H1 (cell line): ENCODE data around the gene NPC2. TPM values are rescaled to one million over a fixed set of nuclear protein-coding genes. Genes with fewer than 3 reads are reported as not detected.
A peak's percentile ranks its signal among the peaks of the same experiment; 100 is the strongest.

ENCODE experiments used
- CTCF ChIA-PET: fragments of 300-600 bp; sonication (Branson Sonifier 250); formaldehyde crosslinking; loops from one replicate; lab custom pipeline; 2021; ENCODE audit not compliant: partially characterized antibody; lab: Charles Lee
- POLR2A ChIA-PET: fragments of 300-600 bp; sonication (Branson Sonifier 250); formaldehyde crosslinking; loops from one replicate; lab custom pipeline; 2021; ENCODE audit warnings: inconsistent platforms; ENCODE audit not compliant: partially characterized antibody; lab: Charles Lee
- DNase-seq, 2 experiments: peaks; one replicate each; pipeline versions ENCODE4 v3.0.0 to v3.0.0-alpha.2; 2010 to 2022; ENCODE audit warnings: low spot score in 2 of 2, low read depth in 1 of 2, mixed read lengths in 1 of 2
- FAIRE-seq: peaks from 2 replicates; lab custom pipeline; 2011; peaks lifted over from hg19 to GRCh38; lab: Jason Lieb, UNC
- H2AFZ ChIP-seq: 2 replicates; pipeline ENCODE4 v1.8.1; 2012; ENCODE audit warnings: low read length, inconsistent platforms
- H2AK5ac ChIP-seq: 2 replicates; pipeline ENCODE4 v1.6.1; 2013; ENCODE audit warnings: low read depth, low read length
- H2BK120ac ChIP-seq: replicated peaks from 2 replicates; pipeline ENCODE3; 2013; ENCODE audit warnings: low read depth, low read length, inconsistent platforms
- H2BK12ac ChIP-seq: 2 replicates; pipeline ENCODE4 v1.6.1; 2013; ENCODE audit warnings: low read depth, low read length
- H2BK15ac ChIP-seq: 2 replicates; pipeline ENCODE4 v1.6.1; 2013; ENCODE audit warnings: low read length
- H2BK20ac ChIP-seq: 2 replicates; pipeline ENCODE4 v1.6.1; 2013; ENCODE audit warnings: low read length
- H2BK5ac ChIP-seq: 2 replicates; pipeline ENCODE4 v1.6.1; 2013; ENCODE audit warnings: low read depth, low read length
- H3K14ac ChIP-seq: 2 replicates; pipeline ENCODE4 v1.6.1; 2013; ENCODE audit warnings: inconsistent platforms; ENCODE audit not compliant: insufficient read length
- H3K18ac ChIP-seq: 2 replicates; pipeline ENCODE4 v1.6.1; 2013; ENCODE audit warnings: low read length; ENCODE audit errors: extremely low read depth
- H3K23ac ChIP-seq: 2 replicates; pipeline ENCODE4 v1.6.1; 2013; ENCODE audit warnings: inconsistent platforms; ENCODE audit not compliant: insufficient read length
- H3K23me2 ChIP-seq: 2 replicates; pipeline ENCODE4 v1.6.1; 2013; ENCODE audit warnings: low read depth, low read length
- H3K27ac ChIP-seq: 2 replicates; pipeline ENCODE4 v1.6.1; 2011; ENCODE audit warnings: low read depth, low read length, inconsistent platforms
- H3K27me3 ChIP-seq, 4 experiments: replicated peaks in 1 of 4; 1 replicate in 1 of 4; 2 replicates in 3 of 4; pipeline versions ENCODE4 v1.6.1 to v1.8.1; 2011 to 2013; ENCODE audit warnings: low read length in 3 of 4, mild to moderate bottlenecking in 3 of 4, inconsistent platforms in 2 of 4, mixed read lengths in 2 of 4, moderate library complexity in 1 of 4; ENCODE audit not compliant: control insufficient read depth in 3 of 4, insufficient read depth in 3 of 4; ENCODE audit errors: extremely low read depth in 1 of 4
- H3K36me3 ChIP-seq, 4 experiments: 2 replicates each; pipeline versions ENCODE4 v1.6.1 to v1.8.1; 2011 to 2013; ENCODE audit warnings: mild to moderate bottlenecking in 4 of 4, low read length in 3 of 4, moderate library complexity in 2 of 4, control low read depth in 1 of 4, inconsistent platforms in 1 of 4; ENCODE audit not compliant: insufficient read depth in 4 of 4, control insufficient read depth in 2 of 4
- H3K4ac ChIP-seq: replicated peaks from 2 replicates; pipeline ENCODE3; 2013; ENCODE audit warnings: low read length, low read depth, mixed read lengths, inconsistent platforms; ENCODE audit not compliant: insufficient read length
- H3K4me1 ChIP-seq, 4 experiments: replicated peaks in 1 of 4; 1 replicate in 1 of 4; 2 replicates in 3 of 4; pipeline versions ENCODE4 v1.6.1 to v1.8.1; 2011 to 2013; ENCODE audit warnings: low read length in 3 of 4, inconsistent platforms in 2 of 4, mixed read lengths in 1 of 4; ENCODE audit not compliant: insufficient read depth in 4 of 4, control insufficient read depth in 3 of 4
- H3K4me2 ChIP-seq, 2 experiments: 2 replicates each; pipeline versions ENCODE4 v1.6.1 to v1.8.1; 2011 to 2013; ENCODE audit warnings: low read depth in 2 of 2, low read length in 2 of 2, control low read depth in 1 of 2, inconsistent platforms in 1 of 2, mild to moderate bottlenecking in 1 of 2; ENCODE audit not compliant: insufficient read depth in 1 of 2
- H3K4me3 ChIP-seq, 4 experiments: fragments of 200-600, 300-600 bp in 1 of 4; sonication (generic), shearing (Covaris generic), sonication (Bioruptor Twin) in 1 of 4; 2 replicates each; pipeline versions ENCODE4 v1.5.1 to v1.8.1; 2011 to 2016; ENCODE audit warnings: low read length in 4 of 4, low read depth in 3 of 4, control low read depth in 2 of 4, inconsistent platforms in 2 of 4, mild to moderate bottlenecking in 2 of 4, mixed read lengths in 1 of 4, moderate library complexity in 1 of 4; ENCODE audit not compliant: insufficient read depth in 2 of 4; ENCODE audit errors: extremely low read depth in 1 of 4
- H3K56ac ChIP-seq: replicated peaks from 2 replicates; pipeline ENCODE3; 2013; ENCODE audit warnings: low read depth, mild to moderate bottlenecking, mixed read lengths, low read length, inconsistent platforms; ENCODE audit not compliant: insufficient read length
- H3K79me1 ChIP-seq: 2 replicates; pipeline ENCODE4 v1.6.1; 2013; ENCODE audit warnings: low read depth, low read length, control low read depth
- H3K79me2 ChIP-seq, 2 experiments: 2 replicates each; pipeline versions ENCODE4 v1.6.1 to v1.8.1; 2012 to 2013; ENCODE audit warnings: low read length in 2 of 2, mild to moderate bottlenecking in 2 of 2, inconsistent platforms in 1 of 2; ENCODE audit not compliant: insufficient read depth in 2 of 2, control insufficient read depth in 1 of 2
- H3K9ac ChIP-seq, 4 experiments: replicated peaks in 1 of 4; 1 replicate in 1 of 4; 2 replicates in 3 of 4; pipeline versions ENCODE4 v1.6.1 to v1.8.1; 2011 to 2013; ENCODE audit warnings: low read depth in 3 of 4, low read length in 3 of 4, control low read depth in 2 of 4, mild to moderate bottlenecking in 2 of 4, moderate library complexity in 2 of 4, inconsistent platforms in 1 of 4; ENCODE audit errors: extremely low read depth in 1 of 4
- H3K9me3 ChIP-seq, 2 experiments: 2 replicates each; pipeline versions ENCODE4 v1.6.1 to v1.8.1; 2012 to 2013; ENCODE audit warnings: mild to moderate bottlenecking in 2 of 2, moderate library complexity in 2 of 2, control low read depth in 1 of 2, inconsistent platforms in 1 of 2, low read depth in 1 of 2, low read length in 1 of 2, mixed read lengths in 1 of 2; ENCODE audit not compliant: insufficient read depth in 2 of 2
- H4K20me1 ChIP-seq, 2 experiments: replicated peaks in 1 of 2; 2 replicates each; pipeline versions ENCODE3 to v1.8.1; 2011 to 2013; ENCODE audit warnings: inconsistent platforms in 2 of 2, low read length in 2 of 2, mild to moderate bottlenecking in 1 of 2; ENCODE audit not compliant: insufficient read depth in 2 of 2, control insufficient read depth in 1 of 2
- H4K5ac ChIP-seq: 2 replicates; pipeline ENCODE4 v1.6.1; 2013; ENCODE audit warnings: low read length, low read depth, mixed read lengths, inconsistent platforms; ENCODE audit not compliant: insufficient read length
- H4K8ac ChIP-seq: 2 replicates; pipeline ENCODE4 v1.8.0; 2013; ENCODE audit warnings: mild to moderate bottlenecking, moderate library complexity, low read length, inconsistent platforms; ENCODE audit not compliant: insufficient read depth; ENCODE audit errors: extremely low read depth
- H4K91ac ChIP-seq: replicated peaks from 2 replicates; pipeline ENCODE3; 2013; ENCODE audit warnings: low read length, mixed read lengths, inconsistent platforms; ENCODE audit not compliant: insufficient read length
- BRCA1 ChIP-seq: IDR thresholded peaks from 2 replicates; pipeline ENCODE4 v1.6.1; 2012; ENCODE audit warnings: low read depth, low read length, improper control_type of control experiment
- CBX8 ChIP-seq: fragments of 300-800, 300-1000 bp; sonication (generic); IDR thresholded peaks from 2 replicates; pipeline ENCODE4 v1.7.1; 2016; ENCODE audit warnings: low read depth, low read length, borderline replicate concordance
- EGR1 ChIP-seq: IDR thresholded peaks from 2 replicates; pipeline ENCODE4 v1.6.1; 2011; ENCODE audit warnings: low read depth, low read length, borderline replicate concordance
- POLR2AphosphoS5 ChIP-seq: IDR thresholded peaks from 2 replicates; pipeline ENCODE4 v1.6.1; 2011; ENCODE audit warnings: low read depth, low read length
- RFX5 ChIP-seq: IDR thresholded peaks from 2 replicates; pipeline ENCODE4 v1.6.1; 2011; ENCODE audit warnings: low read depth, low read length, improper control_type of control experiment, borderline replicate concordance
- SIX5 ChIP-seq: IDR thresholded peaks from 2 replicates; pipeline ENCODE4 v1.6.1; 2011; ENCODE audit warnings: mild to moderate bottlenecking, low read depth, low read length
- SRF ChIP-seq: IDR thresholded peaks from 2 replicates; pipeline ENCODE4 v1.6.1; 2011; ENCODE audit warnings: mild to moderate bottlenecking, low read depth, low read length, moderate library complexity
- TAF7 ChIP-seq: optimal IDR thresholded peaks from 2 replicates; pipeline ENCODE3; 2011; ENCODE audit warnings: low read depth, mild to moderate bottlenecking, inconsistent platforms, low read length, moderate library complexity, borderline replicate concordance
- WGBS, 2 experiments: shearing (Covaris generic) in 1 of 2; methylation state at CpG; one replicate each; pipeline versions ENCODE4 v1.1.6 to v1.1.7; 2013 to 2015; ENCODE audit warnings: low lambda C conversion rate in 2 of 2, mixed read lengths in 2 of 2, inconsistent platforms in 1 of 2, low coverage in 1 of 2, missing lambda C conversion rate in 1 of 2; ENCODE audit not compliant: insufficient replicate concordance in 2 of 2, insufficient coverage in 1 of 2, insufficient read length in 1 of 2; ENCODE audit errors: extremely low coverage in 1 of 2, missing lambda C conversion rate in 1 of 2; 5-methylcytosine and 5-hydroxymethylcytosine counted together
- polyA plus RNA-seq, 7 experiments: library from polyadenylated mRNA; depleted of rRNA in 3 of 7; stranded (reverse) in 5 of 7; unstranded in 2 of 7; fragments of >200 nt in 5 of 7; fragments of 200-250 nt in 2 of 7; gene quantifications; 1 replicate in 5 of 7; 2 replicates in 1 of 7; 4 replicates in 1 of 7; pipeline versions ENCODE4 v1.2.1 to v1.2.3, GENCODE V29; 2011 to 2013; ENCODE audit warnings: missing spikeins in 2 of 7, mixed read lengths in 2 of 7
- total RNA-seq: library from RNA; stranded (reverse); fragmentation: NEBNext Ultra II Directional; extraction: Animal tissue kit (Norgen Biotek cat#: 25700); gene quantifications from 2 replicates; pipeline ENCODE4 v1.2.1, GENCODE V29; 2021

Gene NPC2
- total and polyA plus RNA-seq, 2 of the 8 experiments (the other 6 are each of a cell fraction or from before 2014, with no cell fraction given) = 178 to 258 TPM

DNA sequence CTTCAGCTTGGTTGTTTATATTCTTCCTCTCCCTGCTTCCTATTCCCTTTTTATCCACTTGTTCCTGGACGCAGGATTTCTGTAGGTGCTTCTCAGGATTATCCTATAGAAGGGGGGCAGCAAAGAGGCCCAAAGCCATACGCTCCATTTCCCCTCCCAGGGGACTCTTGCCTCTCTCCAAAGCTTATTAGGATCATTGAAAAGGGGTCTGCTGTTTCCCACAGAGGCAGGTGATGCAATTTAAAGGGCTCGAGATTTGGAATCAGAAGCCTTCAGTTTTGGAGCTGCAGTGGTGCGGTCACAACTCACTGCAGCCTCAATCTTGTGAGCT is 35.6 kb downstream of the NPC2 start:
- no peaks in the 10 kb centered on the region for H3K79me1 ChIP-seq
- H3K9ac ChIP-seq = no peak overlapping the region
- H3K36me3 ChIP-seq = 0 out of 8 replicates have a peak, but pooled peaks cover 0 to 4% (median 0%) of the 10 kb centered on the region in 4 experiments
- no peaks in the 10 kb centered on the region for H3K79me2 ChIP-seq
- H2BK5ac ChIP-seq = no peak overlapping the region
- no peak overlapping the region for H3K4me2 ChIP-seq
- no peaks in the 10 kb centered on the region for H3K23me2 ChIP-seq
- H3K23ac ChIP-seq = no peak overlapping the region
- H3K4me3 ChIP-seq = no peak overlapping the region
- CTCF ChIA-PET = interaction anchor here (0.6 to 18.2 kb wide), 21 partner anchors 9 to 164 kb away, joined by 3 to 181 read pairs (median 4); partner anchors contain the start of genes ISCA2 and NPC2
- no peak overlapping the region for H3K56ac ChIP-seq
- H4K91ac ChIP-seq = no peak overlapping the region
- no peak overlapping the region for H3K4ac ChIP-seq
- POLR2A ChIA-PET = interaction anchor here (1.2 to 1.5 kb wide), 4 partner anchors 17 to 108 kb away, joined by 4 to 5 read pairs (median 4); no protein-coding TSS in a partner anchor
- H4K8ac ChIP-seq = no peak overlapping the region
- peaks cover 0 to 5% of the 10 kb centered on the region in 2 experiments; a peak in 3 of 4 replicates for H3K9me3 ChIP-seq
- no peak overlapping the region for H2BK15ac ChIP-seq
- TF ChIP-seq RFX5 (no peak), SIX5 (no peak), SRF (no peak), POLR2AphosphoS5 (no peak), BRCA1 (no peak), EGR1 (no peak), CBX8 (no peak), TAF7 (no peak)
- TF ChIP-seq, all 59 proteins: peak for 0
- WGBS, 2 experiments = 72% methylated on average over 4 of the region's 4 CpGs; no CpG with 5 or more reads in 1 of the 2 experiments
- H4K5ac ChIP-seq = no peak overlapping the region
- H3K18ac ChIP-seq = no peak overlapping the region
- H4K20me1 ChIP-seq = no peaks in the 10 kb centered on the region
- DNase-seq (no peak), FAIRE-seq (no peak)
- no peak overlapping the region for H2AFZ ChIP-seq
- no peak overlapping the region for H2BK120ac ChIP-seq
- H2AK5ac ChIP-seq = no peak overlapping the region
- no peak overlapping the region for H2BK20ac ChIP-seq
- H2BK12ac ChIP-seq = peak overlapping the region; percentile 35; the same call in 1 of the 2 replicates
- no peaks in the 10 kb centered on the region for H3K27me3 ChIP-seq
- H3K27ac ChIP-seq = no peak overlapping the region
- peaks cover 0 to 3% (median 2%) of the 10 kb centered on the region in 4 experiments; a peak in 5 of 7 replicates for H3K4me1 ChIP-seq
- H3K14ac ChIP-seq = no peak overlapping the region
